Measurements from ENCODE around the gene SLC15A1. TPM values are rescaled to one million over a fixed set of nuclear protein-coding genes. Genes with fewer than 3 reads are reported as not detected.

The SLC15A1 gene
- polyA plus RNA-seq, 1 donor (not counting 4 experiments of a cell fraction or from before 2014, with no cell fraction given): 0.10 TPM

DNA sequence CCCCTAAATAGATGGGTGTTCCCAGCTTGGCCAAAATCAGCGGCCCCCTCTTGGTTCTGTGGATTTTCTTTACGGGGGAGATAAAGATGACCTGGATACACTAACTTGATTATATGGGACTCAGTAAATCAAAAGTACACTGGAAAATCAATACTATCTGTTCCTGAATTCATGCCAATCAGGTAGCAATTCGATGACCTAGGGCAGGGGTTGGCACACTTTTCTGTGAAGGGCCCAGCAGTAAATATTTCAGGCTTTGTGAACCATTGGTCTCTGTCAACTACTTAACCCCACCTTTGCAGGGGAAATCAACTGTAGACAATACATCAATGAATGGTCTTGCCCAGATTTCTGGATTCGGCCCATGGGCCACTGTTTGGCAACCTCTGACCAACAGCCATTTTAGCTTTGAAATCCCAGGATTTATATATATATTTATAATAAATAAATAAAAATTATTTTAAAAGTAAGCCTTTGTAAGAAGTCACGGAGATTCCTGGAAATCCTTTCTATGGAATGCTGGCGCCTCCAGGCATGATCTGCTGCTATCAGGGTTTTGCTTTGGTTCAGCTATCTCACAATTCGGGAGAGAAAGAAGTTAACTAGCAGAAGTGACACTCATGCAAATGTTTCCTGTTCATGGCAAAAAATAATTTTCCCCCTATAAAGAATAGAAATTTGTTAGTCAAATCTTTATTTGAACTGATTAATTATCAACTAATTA lies 32.8 kb downstream of the SLC15A1 start:
- no peaks in the 10 kb centered on the region for H4K20me1 ChIP-seq (ENCODE audit: control insufficient read depth, extremely low read depth, insufficient read depth, low read length)
- no peaks in the 10 kb centered on the region for H3K9me3 ChIP-seq (ENCODE audit: control insufficient read depth, low read depth, low read length)
- TF ChIP-seq, protein P1, sequence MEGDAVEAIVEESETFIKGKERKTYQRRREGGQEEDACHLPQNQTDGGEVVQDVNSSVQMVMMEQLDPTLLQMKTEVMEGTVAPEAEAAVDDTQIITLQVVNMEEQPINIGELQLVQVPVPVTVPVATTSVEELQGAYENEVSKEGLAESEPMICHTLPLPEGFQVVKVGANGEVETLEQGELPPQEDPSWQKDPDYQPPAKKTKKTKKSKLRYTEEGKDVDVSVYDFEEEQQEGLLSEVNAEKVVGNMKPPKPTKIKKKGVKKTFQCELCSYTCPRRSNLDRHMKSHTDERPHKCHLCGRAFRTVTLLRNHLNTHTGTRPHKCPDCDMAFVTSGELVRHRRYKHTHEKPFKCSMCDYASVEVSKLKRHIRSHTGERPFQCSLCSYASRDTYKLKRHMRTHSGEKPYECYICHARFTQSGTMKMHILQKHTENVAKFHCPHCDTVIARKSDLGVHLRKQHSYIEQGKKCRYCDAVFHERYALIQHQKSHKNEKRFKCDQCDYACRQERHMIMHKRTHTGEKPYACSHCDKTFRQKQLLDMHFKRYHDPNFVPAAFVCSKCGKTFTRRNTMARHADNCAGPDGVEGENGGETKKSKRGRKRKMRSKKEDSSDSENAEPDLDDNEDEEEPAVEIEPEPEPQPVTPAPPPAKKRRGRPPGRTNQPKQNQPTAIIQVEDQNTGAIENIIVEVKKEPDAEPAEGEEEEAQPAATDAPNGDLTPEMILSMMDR (optimal IDR thresholded peaks at IDR 0.05 in 1 of 3, IDR thresholded peaks at IDR 0.05 in 1 of 3, conservative IDR thresholded peaks at IDR 0.05 in 1 of 3; ENCODE audit: extremely low read depth in 1 of 3, insufficient read depth in 2 of 3, low read length in 3 of 3): no peak
- TF ChIP-seq EZH2 (IDR thresholded peaks at IDR 0.05; ENCODE audit: low read length): no peak
- H3K27ac ChIP-seq (ENCODE audit: control insufficient read depth, insufficient read depth, low read length): no peak overlapping the region
- H3K36me3 ChIP-seq (ENCODE audit: control insufficient read depth in 2 of 2, extremely low read depth in 1 of 2, insufficient read depth in 2 of 2, low read length in 2 of 2): no peaks in the 10 kb centered on the region
- no peak for DNase-seq (ENCODE audit: low read depth, low spot score)
- no peak overlapping the region for H3K4me2 ChIP-seq (ENCODE audit: control insufficient read depth, extremely low read depth, insufficient read depth, low read depth, low read length)
- no peaks in the 10 kb centered on the region for H3K27me3 ChIP-seq (ENCODE audit: control insufficient read depth, extremely low read depth, insufficient read depth, low read length)
- H2AFZ ChIP-seq (ENCODE audit: control insufficient read depth, low read length): no peak overlapping the region
- no peak for FAIRE-seq
- no peak overlapping the region for H3K9ac ChIP-seq (ENCODE audit: control insufficient read depth, extremely low read depth, insufficient read depth, low read length)
- dilution Hi-C loops (cut with MboI; ENCODE audit: extremely low pct_ligation_motif_present, low sequenced_read_pairs): no loop called here
- H3K79me2 ChIP-seq (ENCODE audit: control insufficient read depth, insufficient read depth, low read length): no peaks in the 10 kb centered on the region
- no peaks in the 10 kb centered on the region for H3K4me1 ChIP-seq (ENCODE audit: control insufficient read depth, extremely low read depth, insufficient read depth, low read length)
- no peaks in the 10 kb centered on the region for H3K9me1 ChIP-seq (ENCODE audit: control insufficient read depth, extremely low read depth, insufficient read depth, low read length)
- no peak overlapping the region for H3K4me3 ChIP-seq (ENCODE audit: control insufficient read depth in 2 of 3, extremely low read depth in 1 of 3, insufficient read depth in 2 of 3, low read depth in 1 of 3, low read length in 3 of 3)

DNA sequence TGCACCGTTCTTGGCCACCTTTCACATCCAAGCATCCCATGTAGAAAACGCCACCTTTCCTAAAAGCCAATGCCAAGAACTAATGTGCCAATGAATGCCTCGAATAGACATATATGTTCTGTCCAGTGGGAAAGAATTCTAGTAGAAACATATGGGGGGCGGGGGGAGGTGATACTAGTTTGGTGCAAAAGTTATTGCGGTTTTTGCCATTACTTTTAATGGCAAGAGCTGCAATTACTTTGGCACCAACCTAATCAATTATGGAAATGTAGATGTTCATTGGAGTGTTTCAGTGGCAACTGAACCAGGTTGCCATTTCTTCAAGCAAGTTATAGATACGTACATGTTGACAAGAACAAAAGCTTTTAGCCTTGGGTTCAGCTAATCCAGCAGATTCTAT lies 34.6 kb downstream of the SLC15A1 start:
- no peak for FAIRE-seq
- Histone ChIP-seq H2AFZ (ENCODE audit: control insufficient read depth, low read length) (no peak overlapping the region), H3K9ac (ENCODE audit: control insufficient read depth, extremely low read depth, insufficient read depth, low read length) (no peak overlapping the region), H3K4me3 (ENCODE audit: control insufficient read depth in 2 of 3, extremely low read depth in 1 of 3, insufficient read depth in 2 of 3, low read depth in 1 of 3, low read length in 3 of 3) (no peak overlapping the region), H3K4me2 (ENCODE audit: control insufficient read depth, extremely low read depth, insufficient read depth, low read depth, low read length) (no peak overlapping the region), H3K9me1 (ENCODE audit: control insufficient read depth, extremely low read depth, insufficient read depth, low read length) (no peaks in the 10 kb centered on the region), H4K20me1 (ENCODE audit: control insufficient read depth, extremely low read depth, insufficient read depth, low read length) (no peaks in the 10 kb centered on the region), H3K9me3 (ENCODE audit: control insufficient read depth, low read depth, low read length) (no peaks in the 10 kb centered on the region), H3K79me2 (ENCODE audit: control insufficient read depth, insufficient read depth, low read length) (no peaks in the 10 kb centered on the region), H3K4me1 (ENCODE audit: control insufficient read depth, extremely low read depth, insufficient read depth, low read length) (no peaks in the 10 kb centered on the region), H3K27me3 (ENCODE audit: control insufficient read depth, extremely low read depth, insufficient read depth, low read length) (no peaks in the 10 kb centered on the region), H3K27ac (ENCODE audit: control insufficient read depth, insufficient read depth, low read length) (no peak overlapping the region), H3K36me3 (ENCODE audit: control insufficient read depth in 2 of 2, extremely low read depth in 1 of 2, insufficient read depth in 2 of 2, low read length in 2 of 2) (no peaks in the 10 kb centered on the region)
- TF ChIP-seq, protein P1 (optimal IDR thresholded peaks at IDR 0.05 in 1 of 3, IDR thresholded peaks at IDR 0.05 in 1 of 3, conservative IDR thresholded peaks at IDR 0.05 in 1 of 3; ENCODE audit: extremely low read depth in 1 of 3, insufficient read depth in 2 of 3, low read length in 3 of 3): no peak
- no peak for TF ChIP-seq EZH2 (IDR thresholded peaks at IDR 0.05; ENCODE audit: low read length)
- DNase-seq (ENCODE audit: low read depth, low spot score): no peak
- dilution Hi-C loops (cut with MboI; ENCODE audit: extremely low pct_ligation_motif_present, low sequenced_read_pairs): no loop called here

Data from keratinocyte (primary cell).